ENCODE measurements around the gene RBP2.

DNA sequence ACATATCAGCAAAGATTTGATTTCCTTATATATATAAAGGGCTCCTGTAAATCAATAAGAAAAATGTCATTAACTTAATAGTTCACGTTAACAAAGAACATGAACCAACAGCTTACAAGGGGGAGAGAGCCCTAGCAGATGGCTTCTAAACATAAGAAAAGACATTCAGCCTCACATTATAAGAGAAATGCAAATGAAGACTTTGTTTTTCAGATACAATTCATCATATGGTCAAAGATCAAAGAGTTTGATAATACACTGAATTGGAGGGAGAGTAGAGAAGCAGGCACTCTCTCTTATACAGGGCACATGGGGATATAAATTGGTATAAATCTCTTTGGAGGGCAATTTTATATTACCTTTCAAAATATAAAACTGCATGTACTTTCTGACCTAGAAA is 21.1 kb downstream of the RBP2 start:
- TF ChIP-seq, protein P1, sequence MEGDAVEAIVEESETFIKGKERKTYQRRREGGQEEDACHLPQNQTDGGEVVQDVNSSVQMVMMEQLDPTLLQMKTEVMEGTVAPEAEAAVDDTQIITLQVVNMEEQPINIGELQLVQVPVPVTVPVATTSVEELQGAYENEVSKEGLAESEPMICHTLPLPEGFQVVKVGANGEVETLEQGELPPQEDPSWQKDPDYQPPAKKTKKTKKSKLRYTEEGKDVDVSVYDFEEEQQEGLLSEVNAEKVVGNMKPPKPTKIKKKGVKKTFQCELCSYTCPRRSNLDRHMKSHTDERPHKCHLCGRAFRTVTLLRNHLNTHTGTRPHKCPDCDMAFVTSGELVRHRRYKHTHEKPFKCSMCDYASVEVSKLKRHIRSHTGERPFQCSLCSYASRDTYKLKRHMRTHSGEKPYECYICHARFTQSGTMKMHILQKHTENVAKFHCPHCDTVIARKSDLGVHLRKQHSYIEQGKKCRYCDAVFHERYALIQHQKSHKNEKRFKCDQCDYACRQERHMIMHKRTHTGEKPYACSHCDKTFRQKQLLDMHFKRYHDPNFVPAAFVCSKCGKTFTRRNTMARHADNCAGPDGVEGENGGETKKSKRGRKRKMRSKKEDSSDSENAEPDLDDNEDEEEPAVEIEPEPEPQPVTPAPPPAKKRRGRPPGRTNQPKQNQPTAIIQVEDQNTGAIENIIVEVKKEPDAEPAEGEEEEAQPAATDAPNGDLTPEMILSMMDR (IDR thresholded peaks at IDR 0.05 in 4 of 5, conservative IDR thresholded peaks at IDR 0.05 in 1 of 5) = no peak
- no peak for TF ChIP-seq POLR2A (IDR thresholded peaks at IDR 0.05)

Data from gastrocnemius medialis (tissue), 4 donors.